KOPT-K1 (cell line): ENCODE measurements around the gene TYW5.

Source experiments
- H3K27ac ChIP-seq: fragments of 200-600 bp; sonication (generic); 2 replicates; pipeline ENCODE4 v1.5.1; 2016; ENCODE audit warnings: antibody characterized with exemption, mild to moderate bottlenecking, low read depth, low read length; ENCODE audit not compliant: poor library complexity, severe bottlenecking
- H3K36me3 ChIP-seq: fragments of 200-600 bp; sonication (generic); 2 replicates; pipeline ENCODE4 v1.5.1; 2017; ENCODE audit warnings: antibody characterized with exemption, mild to moderate bottlenecking, low read length, moderate library complexity; ENCODE audit not compliant: insufficient read depth
- H3K9me3 ChIP-seq: fragments of 200-600 bp; sonication (generic); 2 replicates; pipeline ENCODE4 v1.5.1; 2017; ENCODE audit warnings: antibody characterized with exemption, low read length, mild to moderate bottlenecking; ENCODE audit not compliant: insufficient read depth, poor library complexity, severe bottlenecking

Gene TYW5

GRCh38 chr2:199983534-199983933 lies 28.2 kb upstream of the TYW5 start:
- H3K27ac ChIP-seq, result no peak overlapping the region
- H3K9me3 ChIP-seq, result no peaks in the 10 kb centered on the region
- H3K36me3 ChIP-seq, result no peaks in the 10 kb centered on the region

DNA sequence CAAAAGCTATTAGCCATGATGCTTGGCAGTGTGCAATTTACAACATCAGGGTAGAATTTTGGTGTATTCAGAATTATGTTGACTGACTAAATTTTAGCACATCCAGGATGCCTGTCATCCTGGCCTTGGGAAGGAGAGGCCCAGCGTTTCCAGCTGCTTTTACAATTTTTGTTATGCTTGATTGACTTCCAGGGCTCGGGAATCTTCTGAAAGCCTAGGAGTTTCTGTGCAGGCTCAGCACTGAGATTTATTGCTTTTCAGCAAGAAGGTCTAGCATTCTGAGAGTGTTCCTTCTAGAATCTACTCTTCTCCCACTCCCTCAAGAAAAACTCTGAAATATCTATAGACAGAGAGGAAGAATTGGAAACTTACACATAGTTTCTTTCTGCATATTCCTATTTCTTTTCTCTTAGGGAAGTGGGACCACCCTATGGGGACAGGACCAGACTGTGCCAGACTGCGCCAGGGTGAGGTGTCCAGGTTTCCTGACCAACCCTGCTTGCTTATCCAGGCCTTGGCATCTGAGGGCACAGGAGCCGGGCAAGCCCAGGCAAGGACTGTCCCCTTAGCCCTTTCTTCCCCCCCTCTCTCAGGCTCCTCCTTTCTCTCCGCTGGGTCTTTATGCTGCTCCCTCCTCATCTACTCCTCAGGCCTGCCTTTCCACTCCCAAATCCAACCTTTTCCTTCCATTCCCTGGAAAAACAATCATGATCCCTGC lies 27.0 kb upstream of the TYW5 start:
- Histone ChIP-seq H3K36me3 (no peaks in the 10 kb centered on the region), H3K9me3 (no peaks in the 10 kb centered on the region), H3K27ac (no peak overlapping the region)

DNA sequence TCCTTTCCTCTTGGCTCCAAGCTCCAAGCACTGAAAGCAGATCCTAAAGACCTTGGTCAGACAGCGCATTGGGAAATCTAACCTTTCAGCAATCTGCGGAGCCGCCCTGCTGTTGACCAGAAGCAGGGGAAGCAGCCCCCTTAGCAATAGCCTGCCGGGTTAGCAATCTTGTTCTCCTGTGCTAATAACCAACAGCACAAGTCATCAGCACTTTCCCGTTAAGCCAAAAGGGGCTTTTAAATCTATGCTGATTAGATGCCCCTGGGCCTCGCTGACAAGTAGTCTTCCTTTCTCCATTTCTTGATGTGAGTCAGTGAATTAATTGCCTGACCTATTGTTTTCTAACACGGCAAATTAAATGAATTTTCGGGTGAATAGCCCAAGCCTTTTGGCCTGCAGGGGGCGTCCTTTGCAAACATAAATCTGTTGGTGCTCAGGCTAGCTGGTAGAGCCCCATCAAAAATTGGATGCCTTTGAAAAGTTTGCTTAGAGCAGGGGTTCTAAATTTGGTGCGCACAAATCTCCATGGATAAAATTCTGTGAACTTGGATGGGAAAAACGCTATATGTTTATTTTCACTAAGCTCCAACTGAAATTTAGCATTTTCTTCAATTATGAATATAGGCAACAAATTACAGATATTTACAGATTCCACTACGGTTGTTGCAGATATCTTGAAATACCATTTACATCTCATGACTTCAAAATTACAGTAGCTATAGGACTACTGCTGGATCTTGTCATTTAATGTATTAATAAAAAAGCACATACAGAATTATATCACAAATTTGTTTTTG lies 24.7 kb upstream of the TYW5 start:
- H3K9me3 ChIP-seq, result no peaks in the 10 kb centered on the region
- no peaks in the 10 kb centered on the region for H3K36me3 ChIP-seq
- H3K27ac ChIP-seq, result no peak overlapping the region

DNA sequence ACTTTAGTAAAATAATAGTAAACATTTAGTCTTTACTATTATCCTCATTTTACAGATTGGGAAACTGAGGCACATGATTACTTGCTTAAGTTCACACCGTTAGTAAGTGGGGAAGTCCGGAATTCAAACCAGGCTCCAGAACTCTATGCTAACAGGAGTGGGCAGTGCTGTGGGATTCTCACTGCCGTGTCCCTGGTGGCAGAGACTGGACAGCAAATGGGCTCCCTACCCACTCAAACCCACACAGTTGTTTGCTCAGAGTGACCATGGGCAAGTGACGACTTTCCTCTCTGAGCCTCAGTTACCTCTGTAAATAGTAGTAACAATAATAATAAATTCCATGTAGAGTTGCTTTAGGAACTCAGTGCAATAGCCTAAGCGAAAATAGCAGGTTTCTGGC lies 24.1 kb upstream of the TYW5 start:
- Histone ChIP-seq H3K9me3 (no peaks in the 10 kb centered on the region), H3K36me3 (no peaks in the 10 kb centered on the region), H3K27ac (no peak overlapping the region)

DNA sequence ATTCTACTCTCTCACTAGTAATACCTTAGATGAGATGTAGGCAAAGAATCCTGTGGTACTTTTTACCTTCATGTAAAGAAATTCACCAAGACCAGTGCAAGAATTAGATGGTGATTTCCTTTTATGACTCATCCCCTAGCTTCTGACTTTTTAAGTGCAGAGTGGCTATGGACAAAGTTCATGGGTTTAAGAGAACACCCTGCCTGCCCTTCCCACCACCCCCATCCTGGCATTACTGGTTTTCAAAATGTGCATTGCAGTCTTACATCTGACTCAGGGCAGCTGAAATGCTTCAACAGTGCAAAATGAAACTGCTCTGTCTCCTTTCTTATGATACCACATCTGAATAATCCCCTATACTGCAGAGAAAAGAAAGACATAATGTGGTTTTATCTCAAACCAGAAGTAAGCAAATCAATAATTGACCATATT lies 22.7 kb upstream of the TYW5 start:
- Histone ChIP-seq H3K9me3 (no peaks in the 10 kb centered on the region), H3K27ac (no peak overlapping the region), H3K36me3 (no peaks in the 10 kb centered on the region)

DNA sequence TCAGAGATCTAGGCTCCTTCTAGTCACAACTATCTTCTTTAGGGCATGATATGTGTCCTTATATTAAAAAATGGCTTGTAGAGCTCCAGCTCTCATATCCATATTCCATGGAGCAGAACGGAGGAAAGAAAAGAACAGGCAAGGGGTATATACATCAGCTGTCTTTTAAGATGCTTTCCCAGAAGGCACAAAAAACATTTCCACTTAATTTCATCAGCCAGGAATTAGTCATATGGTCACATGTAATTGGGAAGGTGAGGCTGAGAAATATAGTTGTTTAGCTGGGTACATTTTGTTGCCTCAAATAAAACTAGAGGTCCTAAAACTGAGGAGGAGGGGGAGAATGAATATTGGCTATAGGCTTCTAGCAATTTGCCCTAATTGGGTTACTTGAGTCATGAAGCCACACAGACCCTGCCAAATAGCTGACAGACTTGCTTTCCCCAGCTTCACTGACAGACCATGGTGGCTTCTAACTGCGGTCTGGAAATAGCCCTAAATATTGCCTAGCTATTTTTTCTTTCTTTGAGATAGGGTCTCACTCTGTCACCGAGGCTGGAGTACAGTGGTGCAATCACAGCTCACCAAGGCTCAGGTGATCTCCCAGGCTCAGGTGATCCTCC lies 20.1 kb upstream of the TYW5 start:
- H3K9me3 ChIP-seq, result no peaks in the 10 kb centered on the region
- no peaks in the 10 kb centered on the region; the same call in 1 of the 2 replicates for H3K36me3 ChIP-seq
- no peak overlapping the region for H3K27ac ChIP-seq

DNA sequence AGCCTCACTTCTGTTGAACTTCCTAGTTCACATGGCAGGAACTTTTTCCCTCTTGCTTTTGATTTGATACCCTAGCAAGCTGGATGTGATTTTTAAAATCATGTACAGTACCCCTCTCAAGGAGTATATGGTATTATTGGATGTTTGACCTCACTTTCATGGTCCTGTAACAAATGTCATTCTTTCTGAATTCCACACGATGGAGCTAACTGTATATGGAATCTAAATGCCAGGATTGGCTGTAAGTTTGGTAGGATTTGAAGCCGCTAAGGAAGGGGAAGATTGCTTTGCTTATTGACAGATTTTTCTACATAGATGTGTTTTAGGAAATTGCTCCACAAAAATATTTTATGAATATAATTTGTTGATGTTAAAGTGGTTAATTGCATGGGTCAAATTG lies 18.4 kb upstream of the TYW5 start:
- peaks cover 10% of the 10 kb centered on the region for H3K36me3 ChIP-seq
- no peaks in the 10 kb centered on the region for H3K9me3 ChIP-seq
- no peak overlapping the region for H3K27ac ChIP-seq

- no peak overlapping the region for H3K27ac ChIP-seq
- no peaks in the 10 kb centered on the region for H3K9me3 ChIP-seq
- H3K36me3 ChIP-seq, result peaks cover 25% of the 10 kb centered on the region
Measured at GRCh38 chr2:199972088-199972626, 16.9 kb upstream of the TYW5 start.

GRCh38 chr2:199968126-199968525 lies 12.8 kb upstream of the TYW5 start:
- Histone ChIP-seq H3K36me3 (peaks cover 64% of the 10 kb centered on the region), H3K27ac (no peak overlapping the region)

DNA sequence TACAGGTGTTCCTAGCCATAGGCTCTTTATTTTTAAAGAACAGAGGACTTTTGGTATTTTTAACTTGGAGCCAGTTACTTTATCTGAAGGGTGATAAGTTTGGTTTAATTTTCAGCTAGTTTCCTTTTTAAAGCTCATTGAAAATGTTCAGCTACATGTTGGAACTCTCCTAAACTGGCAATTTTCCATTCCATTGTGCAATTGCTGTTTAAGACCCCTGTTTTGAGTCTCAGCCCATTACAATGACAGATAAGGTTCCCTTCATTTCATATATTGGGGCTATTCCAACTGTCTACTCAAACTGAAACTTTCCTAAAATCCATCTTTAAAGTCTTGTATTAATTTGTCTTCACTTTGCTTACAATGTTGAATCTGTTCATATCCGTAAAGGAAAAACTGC lies 11.7 kb upstream of the TYW5 start:
- no peaks in the 10 kb centered on the region for H3K9me3 ChIP-seq
- peaks cover 74% of the 10 kb centered on the region for H3K36me3 ChIP-seq
- no peak overlapping the region for H3K27ac ChIP-seq

More at GRCh38 chr2:199968126-199968525, 12.8 kb upstream of the TYW5 start:
- no peaks in the 10 kb centered on the region for H3K9me3 ChIP-seq

- Histone ChIP-seq H3K27ac (no peak overlapping the region), H3K9me3 (no peaks in the 10 kb centered on the region), H3K36me3 (peaks cover 79% of the 10 kb centered on the region)
Measured at GRCh38 chr2:199966405-199966804, 11.1 kb upstream of the TYW5 start.

DNA sequence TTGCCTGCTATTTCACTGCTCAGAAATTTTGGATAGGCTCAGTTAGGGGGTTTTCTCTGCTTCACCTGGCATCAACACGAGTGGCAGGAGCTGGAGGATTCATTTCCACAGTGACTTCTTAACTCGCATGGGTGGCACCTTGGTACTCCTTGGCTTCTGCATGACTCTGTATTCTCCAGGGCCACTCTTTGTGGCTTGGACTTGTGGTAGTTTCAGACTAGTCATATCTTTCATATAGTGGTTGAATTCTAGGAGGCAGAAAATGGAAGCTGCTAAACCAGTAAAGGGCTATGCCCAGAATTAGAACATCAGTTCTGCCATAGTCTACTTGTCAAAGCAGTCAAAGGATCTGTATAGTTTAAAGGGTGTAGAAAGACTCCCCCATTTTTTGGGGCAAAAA lies 6.9 kb upstream of the TYW5 start:
- peaks cover 92% of the 10 kb centered on the region for H3K36me3 ChIP-seq
- H3K27ac ChIP-seq, result no peak overlapping the region
- no peaks in the 10 kb centered on the region for H3K9me3 ChIP-seq

GRCh38 chr2:199958014-199958413 lies 2.7 kb upstream of the TYW5 start:
- Histone ChIP-seq H3K27ac (no peak overlapping the region), H3K9me3 (no peaks in the 10 kb centered on the region), H3K36me3 (peaks cover 51% of the 10 kb centered on the region)

DNA sequence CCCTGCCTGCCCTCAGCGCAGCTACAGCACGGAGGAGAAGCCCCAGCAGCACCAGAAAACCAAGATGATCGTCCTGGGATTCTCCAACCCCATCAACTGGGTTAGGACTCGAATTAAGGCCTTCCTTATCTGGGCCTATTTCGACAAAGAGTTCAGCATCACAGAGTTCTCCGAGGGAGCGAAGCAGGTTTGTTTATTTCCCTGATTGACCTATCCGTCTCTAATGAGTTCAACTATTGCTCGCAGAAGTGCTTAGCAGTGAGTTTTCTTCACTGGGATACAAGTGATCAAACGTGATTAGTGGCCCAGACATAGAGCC lies 730 bp upstream of the TYW5 start:
- Histone ChIP-seq H3K9me3 (no peaks in the 10 kb centered on the region), H3K36me3 (peaks cover 38% of the 10 kb centered on the region), H3K27ac (peak overlapping the region; percentile 82)

DNA sequence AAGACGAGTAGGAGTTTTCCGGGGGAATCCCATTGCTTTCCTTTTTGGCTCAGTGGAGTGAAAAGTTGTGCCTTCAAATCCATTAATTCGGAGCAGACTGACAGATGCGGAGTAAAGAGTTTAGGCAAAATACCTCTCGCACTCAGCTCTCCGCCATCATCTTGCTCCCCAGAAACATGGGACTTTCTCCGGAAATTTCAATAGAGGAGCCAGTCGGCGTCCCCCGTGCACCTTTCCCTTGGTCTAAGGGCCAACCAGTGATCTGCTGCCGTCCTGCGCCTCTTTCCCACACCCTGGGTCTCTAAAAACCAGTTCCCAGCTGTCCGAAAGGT lies 318 bp downstream of the TYW5 start:
- Histone ChIP-seq H3K9me3 (no peaks in the 10 kb centered on the region), H3K36me3 (peaks cover 38% of the 10 kb centered on the region), H3K27ac (peak overlapping the region; percentile 82)
